Measurements from ENCODE around the gene ANKRD65. TPM values are rescaled to one million over a fixed set of nuclear protein-coding genes. Genes with fewer than 3 reads are reported as not detected.
"Not testable (repeated sequence)": the region's sequence is repeated elsewhere in the genome, so short reads cannot be mapped to it uniquely, and the experiment has no call there.

The ANKRD65 gene
- total RNA-seq, 1 donor from 2014 or later, result 1.7 TPM

- no peak for DNase-seq (ENCODE audit: low spot score)
These were observed 49.0 kb downstream of the ANKRD65 start for GRCh38 chr1:1371746-1372711.

- DNase-seq (ENCODE audit: low spot score), result no peak
These were observed 49.7 kb downstream of the ANKRD65 start for GRCh38 chr1:1371364-1371745.

- DNase-seq (ENCODE audit: low spot score), result no peak
These were observed 50.2 kb downstream of the ANKRD65 start for GRCh38 chr1:1370771-1371300.

- DNase-seq (ENCODE audit: low spot score), result not testable (repeated sequence)
These were observed 51.0 kb downstream of the ANKRD65 start for GRCh38 chr1:1370094-1370493.

Other genes with a start within 250 kb of the ANKRD65 start
- not detected for gene TTLL10, start 247.4 kb downstream of the ANKRD65 start, total RNA-seq (ENCODE audit: insufficient read depth, low replicate concordance)
- gene TNFRSF18, start 214.7 kb downstream of the ANKRD65 start, total RNA-seq (ENCODE audit: insufficient read depth, low replicate concordance), result not detected
- gene TNFRSF4, start 207.1 kb downstream of the ANKRD65 start, total RNA-seq (ENCODE audit: insufficient read depth, low replicate concordance), result not detected
- 54.2 TPM for gene SDF4, start 189.3 kb downstream of the ANKRD65 start, total RNA-seq (ENCODE audit: insufficient read depth, low replicate concordance)
- 15.4 TPM for gene B3GALT6, start 189.0 kb downstream of the ANKRD65 start, total RNA-seq (ENCODE audit: insufficient read depth, low replicate concordance)
- not detected for gene C1QTNF12, start 174.6 kb downstream of the ANKRD65 start, total RNA-seq (ENCODE audit: insufficient read depth, low replicate concordance)
- gene UBE2J2, start 147.4 kb downstream of the ANKRD65 start, total RNA-seq (ENCODE audit: insufficient read depth, low replicate concordance), result 22.9 TPM
- 0.72 TPM for gene SCNN1D, start 140.8 kb downstream of the ANKRD65 start, total RNA-seq (ENCODE audit: insufficient read depth, low replicate concordance)
- 49.6 TPM for gene ACAP3, start 113.3 kb downstream of the ANKRD65 start, total RNA-seq (ENCODE audit: insufficient read depth, low replicate concordance)
- gene PUSL1, start 112.7 kb downstream of the ANKRD65 start, total RNA-seq (ENCODE audit: insufficient read depth, low replicate concordance), result 4.6 TPM
- gene INTS11, start 96.6 kb downstream of the ANKRD65 start, total RNA-seq (ENCODE audit: insufficient read depth, low replicate concordance), result 42.4 TPM
- 3.4 TPM for gene CPTP, start 96.5 kb downstream of the ANKRD65 start, total RNA-seq (ENCODE audit: insufficient read depth, low replicate concordance)
- gene TAS1R3, start 90.0 kb downstream of the ANKRD65 start, total RNA-seq (ENCODE audit: insufficient read depth, low replicate concordance), result 0.24 TPM
- 72.9 TPM for gene DVL1, start 71.9 kb downstream of the ANKRD65 start, total RNA-seq (ENCODE audit: insufficient read depth, low replicate concordance)
- gene MXRA8, start 62.7 kb downstream of the ANKRD65 start, total RNA-seq (ENCODE audit: insufficient read depth, low replicate concordance), result 196 TPM
- gene AURKAIP1, start 46.1 kb downstream of the ANKRD65 start, total RNA-seq (ENCODE audit: insufficient read depth, low replicate concordance), result 46.9 TPM
- 106 TPM for gene CCNL2, start 21.9 kb downstream of the ANKRD65 start, total RNA-seq (ENCODE audit: insufficient read depth, low replicate concordance)
- gene MRPL20, start 14.0 kb downstream of the ANKRD65 start, total RNA-seq (ENCODE audit: insufficient read depth, low replicate concordance), result 68.4 TPM
- gene VWA1, start 14.4 kb upstream of the ANKRD65 start, total RNA-seq (ENCODE audit: insufficient read depth, low replicate concordance), result 58.7 TPM
- gene ATAD3C, start 28.4 kb upstream of the ANKRD65 start, total RNA-seq (ENCODE audit: insufficient read depth, low replicate concordance), result 1.2 TPM
- 8.2 TPM for gene ATAD3B, start 50.5 kb upstream of the ANKRD65 start, total RNA-seq (ENCODE audit: insufficient read depth, low replicate concordance)
- 7.9 TPM for gene ATAD3A, start 90.9 kb upstream of the ANKRD65 start, total RNA-seq (ENCODE audit: insufficient read depth, low replicate concordance)
- gene TMEM240, start 119.3 kb upstream of the ANKRD65 start, total RNA-seq (ENCODE audit: insufficient read depth, low replicate concordance), result not detected
- 44.3 TPM for gene SSU72, start 153.6 kb upstream of the ANKRD65 start, total RNA-seq (ENCODE audit: insufficient read depth, low replicate concordance)
- gene FNDC10, start 178.9 kb upstream of the ANKRD65 start, total RNA-seq (ENCODE audit: insufficient read depth, low replicate concordance), result 2.2 TPM
- 85.0 TPM for gene MIB2, start 194.2 kb upstream of the ANKRD65 start, total RNA-seq (ENCODE audit: insufficient read depth, low replicate concordance)
- gene MMP23B, start 210.9 kb upstream of the ANKRD65 start, total RNA-seq (ENCODE audit: insufficient read depth, low replicate concordance), result 249 TPM
- 3.6 TPM for gene CDK11B, start 237.7 kb upstream of the ANKRD65 start, total RNA-seq (ENCODE audit: insufficient read depth, low replicate concordance)

All from umbilical cord (tissue), 2 donors.